Neural cell (in vitro differentiated cells): ENCODE results near the gene TMEM164. TPM values are rescaled to one million over a fixed set of nuclear protein-coding genes. Genes with fewer than 3 reads are reported as not detected.

Source experiments
- H2AFZ ChIP-seq: fragments of 200-600, 300-800 bp; sonication (generic), shearing (Covaris generic); 2 replicates; pipeline ENCODE4 v1.6.0; 2014; ENCODE audit warnings: low read depth, mild to moderate bottlenecking, antibody characterized with exemption, low read length, moderate library complexity
- H3F3A ChIP-seq: fragments of 200-600 bp; shearing (Covaris generic); 2 replicates; pipeline ENCODE4 v1.6.1; 2016; ENCODE audit warnings: mild to moderate bottlenecking, moderate library complexity, mixed read lengths, antibody characterized with exemption, low read length; ENCODE audit not compliant: insufficient read depth, poor library complexity, severe bottlenecking
- H3K27ac ChIP-seq: fragments of 200-600, 300-800 bp; sonication (generic), shearing (Covaris generic); 2 replicates; pipeline ENCODE4 v1.5.1; 2014; ENCODE audit warnings: mild to moderate bottlenecking, low read length, moderate library complexity
- H3K27me3 ChIP-seq: fragments of 300-800, 200-600 bp; sonication (generic), shearing (Covaris generic); 2 replicates; pipeline ENCODE4 v1.6.0; 2014; ENCODE audit warnings: mild to moderate bottlenecking, low read depth, low read length, moderate library complexity; ENCODE audit not compliant: insufficient read depth
- H3K36me3 ChIP-seq: fragments of 300-800, 200-600 bp; sonication (generic), shearing (Covaris generic); 2 replicates; pipeline ENCODE4 v1.5.1; 2014; ENCODE audit warnings: mild to moderate bottlenecking, antibody characterized with exemption, low read length, moderate library complexity; ENCODE audit not compliant: insufficient read depth
- H3K4me2 ChIP-seq: fragments of 300-800, 200-600 bp; sonication (generic), shearing (Covaris generic); 2 replicates; pipeline ENCODE4 v1.6.0; 2014; ENCODE audit warnings: mild to moderate bottlenecking, low read length
- H3K4me3 ChIP-seq: fragments of 300-800, 200-600 bp; sonication (generic), shearing (Covaris generic); 2 replicates; pipeline ENCODE4 v1.5.1; 2014; ENCODE audit warnings: mild to moderate bottlenecking, low read length, moderate library complexity
- H3K79me2 ChIP-seq: fragments of 200-600 bp; shearing (Covaris generic); replicated peaks from 2 replicates; pipeline ENCODE4 v1.6.0; 2014; ENCODE audit warnings: mild to moderate bottlenecking, low read length, moderate library complexity; ENCODE audit not compliant: insufficient read depth
- H3K9ac ChIP-seq: fragments of 300-800, 200-600 bp; sonication (generic), shearing (Covaris generic); 2 replicates; pipeline ENCODE4 v1.6.1; 2016; ENCODE audit warnings: mild to moderate bottlenecking, low read length, mixed read lengths
- H3K9me2 ChIP-seq: fragments of 200-600 bp; shearing (Covaris generic); 2 replicates; pipeline ENCODE4 v1.6.1; 2016; ENCODE audit warnings: mild to moderate bottlenecking, low read length, mixed read lengths; ENCODE audit not compliant: insufficient read depth
- H3K9me3 ChIP-seq: fragments of 200-600, 300-800 bp; sonication (generic), shearing (Covaris generic); 2 replicates; pipeline ENCODE4 v1.6.1; 2016; ENCODE audit warnings: mild to moderate bottlenecking, mixed run types, low read length, moderate library complexity, mixed read lengths
- H4K20me1 ChIP-seq: fragments of 200-600 bp; shearing (Covaris generic); 2 replicates; pipeline ENCODE4 v1.6.1; 2016; ENCODE audit warnings: mild to moderate bottlenecking, mixed run types; ENCODE audit not compliant: insufficient read depth
- CTCF ChIP-seq: fragments of 450-650 bp; IDR thresholded peaks from 2 replicates; pipeline ENCODE4 v1.5.1; 2014; ENCODE audit warnings: antibody characterized with exemption, mild to moderate bottlenecking, moderate library complexity; ENCODE audit not compliant: poor library complexity, severe bottlenecking
- EP300 ChIP-seq: fragments of 450-650 bp; conservative IDR thresholded peaks from 2 replicates; pipeline ENCODE4 v1.6.1; 2014; ENCODE audit warnings: antibody characterized with exemption, mild to moderate bottlenecking, moderate library complexity; ENCODE audit not compliant: poor library complexity, severe bottlenecking
- EZH2 ChIP-seq: fragments of 200-600, 300-800 bp; shearing (Covaris generic), sonication (generic); IDR thresholded peaks from 2 replicates; pipeline ENCODE4 v1.6.1; 2014; ENCODE audit warnings: antibody characterized with exemption, low read length, borderline replicate concordance, mild to moderate bottlenecking; ENCODE audit not compliant: insufficient read depth, poor library complexity, severe bottlenecking
- MXI1 ChIP-seq: fragments of 450-650 bp; conservative IDR thresholded peaks from 2 replicates; pipeline ENCODE4 v1.6.1; 2014; ENCODE audit warnings: antibody characterized with exemption, mild to moderate bottlenecking; ENCODE audit not compliant: poor library complexity, severe bottlenecking
- POLR2AphosphoS5 ChIP-seq: IDR thresholded peaks from 2 replicates; pipeline ENCODE4 v1.6.1; 2012
- RAD21 ChIP-seq: fragments of 450-650 bp; conservative IDR thresholded peaks from 2 replicates; pipeline ENCODE4 v1.6.1; 2014; ENCODE audit warnings: antibody characterized with exemption, mild to moderate bottlenecking, moderate library complexity
- REST ChIP-seq: IDR thresholded peaks from 2 replicates; pipeline ENCODE4 v1.6.1; 2012; ENCODE audit warnings: borderline replicate concordance
- SMC3 ChIP-seq: fragments of 450-650 bp; conservative IDR thresholded peaks from 2 replicates; pipeline ENCODE4 v1.6.1; 2014; ENCODE audit warnings: antibody characterized with exemption, mild to moderate bottlenecking, moderate library complexity; ENCODE audit not compliant: poor library complexity
- TAF1 ChIP-seq: IDR thresholded peaks from 2 replicates; pipeline ENCODE4 v1.6.1; 2012; ENCODE audit warnings: low read depth
- polyA plus RNA-seq: library from polyadenylated mRNA; depleted of rRNA; stranded (reverse); fragments of >200 nt; gene quantifications from 2 replicates; pipeline ENCODE4 v1.2.3, GENCODE V29; 2014

Gene TMEM164
- polyA plus RNA-seq, 1 donor from 2014 or later, result 52.8 TPM

GRCh38 chrX:110182362-110182761 is 179.4 kb downstream of the TMEM164 start:
- no peak for TF ChIP-seq CTCF
- no peak for TF ChIP-seq SMC3
- Histone ChIP-seq H3K9ac (no peak overlapping the region), H3K27me3 (no peaks in the 10 kb centered on the region)

GRCh38 chrX:110182865-110183264 is 180.0 kb downstream of the TMEM164 start:
- Histone ChIP-seq H3K27ac (no peak overlapping the region), H3K9me3 (no peaks in the 10 kb centered on the region), H4K20me1 (no peaks in the 10 kb centered on the region), H3K27me3 (no peaks in the 10 kb centered on the region), H3K9ac (no peak overlapping the region), H3F3A (no peaks in the 10 kb centered on the region), H2AFZ (no peak overlapping the region), H3K9me2 (no peaks in the 10 kb centered on the region), H3K4me3 (no peak overlapping the region), H3K4me2 (no peak overlapping the region), H3K36me3 (no peaks in the 10 kb centered on the region), H3K79me2 (no peaks in the 10 kb centered on the region)
- TF ChIP-seq TAF1 (no peak), EZH2 (no peak), EP300 (no peak), POLR2AphosphoS5 (no peak), SMC3 (no peak), RAD21 (no peak), MXI1 (no peak), CTCF (no peak), REST (no peak)

More at GRCh38 chrX:110182362-110182761, 179.4 kb downstream of the TMEM164 start:
- Histone ChIP-seq H3K9me3 (no peaks in the 10 kb centered on the region), H3K27ac (no peak overlapping the region), H3K4me2 (no peak overlapping the region), H2AFZ (no peak overlapping the region), H4K20me1 (no peaks in the 10 kb centered on the region), H3K9me2 (no peaks in the 10 kb centered on the region), H3K4me3 (no peak overlapping the region), H3F3A (no peaks in the 10 kb centered on the region), H3K36me3 (no peaks in the 10 kb centered on the region), H3K79me2 (no peaks in the 10 kb centered on the region)
